ENCODE data around the gene INO80D. TPM values are rescaled to one million over a fixed set of nuclear protein-coding genes. Genes with fewer than 3 reads are reported as not detected.

The INO80D gene
- total and polyA plus RNA-seq, 2 of the 13 experiments (the other 11 are each of a cell fraction or from before 2014, with no cell fraction given): 7.6 to 7.9 TPM

DNA sequence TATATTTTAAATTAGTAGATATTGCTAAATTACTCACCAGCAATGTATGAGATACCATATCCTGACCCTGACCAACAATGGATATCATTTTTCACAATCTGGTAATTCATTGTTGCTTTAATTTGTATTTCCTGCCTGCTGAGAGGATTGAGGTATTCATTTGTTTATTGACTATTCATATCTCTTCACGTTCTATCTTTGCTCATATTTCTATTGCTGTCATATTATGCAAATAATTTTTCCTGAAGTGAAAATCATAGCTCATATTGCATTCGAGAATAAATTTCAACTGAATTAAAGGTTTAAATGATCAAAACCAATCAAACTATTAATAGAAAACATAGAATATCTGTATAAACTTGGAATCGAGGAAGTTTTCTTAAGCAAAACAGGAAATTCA is 31.0 kb downstream of the INO80D start (continued):
- TF ChIP-seq, protein P1, sequence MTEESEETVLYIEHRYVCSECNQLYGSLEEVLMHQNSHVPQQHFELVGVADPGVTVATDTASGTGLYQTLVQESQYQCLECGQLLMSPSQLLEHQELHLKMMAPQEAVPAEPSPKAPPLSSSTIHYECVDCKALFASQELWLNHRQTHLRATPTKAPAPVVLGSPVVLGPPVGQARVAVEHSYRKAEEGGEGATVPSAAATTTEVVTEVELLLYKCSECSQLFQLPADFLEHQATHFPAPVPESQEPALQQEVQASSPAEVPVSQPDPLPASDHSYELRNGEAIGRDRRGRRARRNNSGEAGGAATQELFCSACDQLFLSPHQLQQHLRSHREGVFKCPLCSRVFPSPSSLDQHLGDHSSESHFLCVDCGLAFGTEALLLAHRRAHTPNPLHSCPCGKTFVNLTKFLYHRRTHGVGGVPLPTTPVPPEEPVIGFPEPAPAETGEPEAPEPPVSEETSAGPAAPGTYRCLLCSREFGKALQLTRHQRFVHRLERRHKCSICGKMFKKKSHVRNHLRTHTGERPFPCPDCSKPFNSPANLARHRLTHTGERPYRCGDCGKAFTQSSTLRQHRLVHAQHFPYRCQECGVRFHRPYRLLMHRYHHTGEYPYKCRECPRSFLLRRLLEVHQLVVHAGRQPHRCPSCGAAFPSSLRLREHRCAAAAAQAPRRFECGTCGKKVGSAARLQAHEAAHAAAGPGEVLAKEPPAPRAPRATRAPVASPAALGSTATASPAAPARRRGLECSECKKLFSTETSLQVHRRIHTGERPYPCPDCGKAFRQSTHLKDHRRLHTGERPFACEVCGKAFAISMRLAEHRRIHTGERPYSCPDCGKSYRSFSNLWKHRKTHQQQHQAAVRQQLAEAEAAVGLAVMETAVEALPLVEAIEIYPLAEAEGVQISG (CRISPR knock-in tag; IDR thresholded peaks at IDR 0.05): no peak
- TF ChIP-seq ZFP90 (CRISPR knock-in tag; IDR thresholded peaks at IDR 0.05; ENCODE audit: borderline replicate concordance): no peak
- no peak for TF ChIP-seq HOXA9 (CRISPR knock-in tag; IDR thresholded peaks at IDR 0.05; ENCODE audit: borderline replicate concordance)
- TF ChIP-seq ZNF296 (CRISPR knock-in tag; conservative IDR thresholded peaks at IDR 0.05): no peak
- TF ChIP-seq HOXD1 (CRISPR knock-in tag; IDR thresholded peaks at IDR 0.05): no peak
- no peak for TF ChIP-seq ZNF564 (CRISPR knock-in tag; IDR thresholded peaks at IDR 0.05)

DNA sequence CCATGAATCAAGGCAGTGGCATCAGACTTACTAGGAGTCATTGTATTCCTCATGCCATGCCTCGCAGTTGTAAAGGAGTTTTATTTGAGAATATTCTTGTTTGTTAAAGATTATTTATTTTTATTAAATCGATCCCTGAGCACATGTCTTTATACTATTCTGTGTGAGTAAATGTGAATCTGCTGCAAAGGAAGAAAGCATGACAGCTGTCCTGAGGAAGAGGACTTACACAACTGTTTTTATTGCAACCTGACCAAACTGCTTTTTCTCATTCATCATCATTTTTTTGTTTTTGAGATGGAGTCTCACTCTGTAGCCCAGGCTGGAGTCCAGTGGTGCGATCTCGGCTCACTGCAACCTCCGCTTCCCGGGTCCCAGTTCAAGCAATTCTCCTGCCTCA is 34.1 kb downstream of the INO80D start:
- in situ Hi-C loops (cut with HindIII; ENCODE audit: extremely low pct_ligation_motif_present, low pct_unique_long_range_greater_than_20kb): no loop called here
- no peaks in the 10 kb centered on the region for H4K20me1 ChIP-seq (ENCODE audit: insufficient read depth, low read length)
- no peak overlapping the region for H3K9ac ChIP-seq (ENCODE audit: insufficient read depth, low read depth, low read length)
- no peaks in the 10 kb centered on the region for H3K4me1 ChIP-seq (ENCODE audit: insufficient read depth, low read length)
- TF ChIP-seq MAFK (conservative IDR thresholded peaks at IDR 0.05 in 1 of 2, IDR thresholded peaks at IDR 0.05 in 1 of 2; ENCODE audit: low read length in 2 of 2): peak; percentile 23 to 24; a peak in 2 of 4 replicates
- no peak for TF ChIP-seq SMARCE1 (IDR thresholded peaks at IDR 0.05; ENCODE audit: borderline replicate concordance)
- TF ChIP-seq MAFF (IDR thresholded peaks at IDR 0.05; ENCODE audit: low read depth, low read length): peak; percentile 33; the same call in 1 of the 2 replicates
- FAIRE-seq (no peak), ATAC-seq (no peak), DNase-seq (ENCODE audit: low spot score) (no peak)
- H3K9me3 ChIP-seq (ENCODE audit: low read length): no peaks in the 10 kb centered on the region
- intact Hi-C loops (cut with micrococcal nuclease; ENCODE audit: unreplicated experiment): no loop called here
- H2AFZ ChIP-seq (ENCODE audit: low read length): no peak overlapping the region
- no peak overlapping the region for H3K4me3 ChIP-seq (replicated peaks in 1 of 3; ENCODE audit: insufficient read depth in 1 of 3, low read depth in 2 of 3, low read length in 3 of 3)
- H3K79me2 ChIP-seq (ENCODE audit: insufficient read depth, low read length): peaks cover 5% of the 10 kb centered on the region
- no peak overlapping the region for H3K27ac ChIP-seq (ENCODE audit: extremely low read length, insufficient read depth, low read length)
- H3K27me3 ChIP-seq (ENCODE audit: control insufficient read depth in 1 of 2, insufficient read depth in 2 of 2, low read length in 2 of 2): no peaks in the 10 kb centered on the region
- ChIA-PET POLR2A (no interaction called here), CTCF (ENCODE audit: low intra/inter-chr PET ratio, low total read pairs) (no interaction called here)
- no peak overlapping the region for H3K4me2 ChIP-seq (ENCODE audit: low read depth, low read length)
- no TSS peak for BruUV-seq (replicated peaks)
- WGBS (ENCODE audit: low lambda C conversion rate): 85% methylated on average over 6 of the region's 6 CpGs
- H3K36me3 ChIP-seq (replicated peaks in 1 of 2; ENCODE audit: control insufficient read depth in 1 of 2, insufficient read depth in 2 of 2, low read length in 2 of 2): peaks cover 13 to 47% of the 10 kb centered on the region in 2 experiments

Measured in HepG2 (cell line).